Uterine smooth muscle cell (primary cell): Measurements from ENCODE around the gene SALL3. TPM values are rescaled to one million over a fixed set of nuclear protein-coding genes. Genes with fewer than 3 reads are reported as not detected.

Source experiments
- total RNA-seq: library from RNA; depleted of rRNA; stranded (reverse); fragments of >200 nt; gene quantifications from 2 replicates; pipeline ENCODE4 v1.2.3, GENCODE V29; 2014

SALL3 gene
- total RNA-seq = not detected in 2 replicates

DNA sequence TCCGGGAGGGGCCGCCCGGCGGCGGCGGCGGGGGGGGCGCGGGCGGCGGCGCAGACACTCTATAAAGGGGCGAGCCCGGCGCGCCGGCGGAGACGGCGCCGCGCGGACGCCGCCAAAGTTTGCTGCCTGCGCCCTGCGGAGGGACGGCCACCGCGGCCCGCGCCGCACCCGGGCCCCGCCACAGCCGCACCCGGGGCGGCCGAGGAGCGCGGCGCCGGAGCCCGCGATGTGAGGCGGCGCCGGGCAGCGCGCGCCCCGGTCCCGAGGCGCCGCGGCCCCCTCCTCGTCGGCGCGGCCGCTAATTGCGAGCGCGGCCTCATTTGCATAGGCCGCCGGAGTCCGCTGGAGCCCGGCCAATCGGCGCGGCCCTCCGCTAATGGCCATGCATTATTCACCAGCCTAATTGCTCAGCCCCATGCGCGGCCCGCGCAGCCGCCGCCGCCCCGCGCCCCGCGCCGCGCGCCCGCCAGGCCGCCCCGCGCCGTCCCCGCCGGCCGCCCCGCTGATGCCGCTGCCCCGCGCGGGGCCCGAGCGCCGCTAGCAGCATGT lies at the start of gene SALL3:
Gene SALL3, plus strand, starts transcription at position 89 of the 549 bp plus-strand sequence. Its CDS starts 457 bp downstream, at position 546.

Other genes with a start within 250 kb of the SALL3 start
- 24.7 and 26.5 TPM in 2 replicates for gene ATP9B, start 89.6 kb downstream of the SALL3 start, total RNA-seq